ENCODE measurements around the gene TSSK6. TPM values are rescaled to one million over a fixed set of nuclear protein-coding genes. Genes with fewer than 3 reads are reported as not detected.

Gene TSSK6
- total and polyA plus RNA-seq, 8 donors = 0.69 to 2.5 (median 1.5) TPM

- no peak for ATAC-seq
- no peak overlapping the region for H3K4me3 ChIP-seq
- 65 to 73% methylated on average over 4 of the region's 4 CpGs for WGBS, 2 donors
- H3K27ac ChIP-seq = no peak overlapping the region
- no peaks in the 10 kb centered on the region for H3K36me3 ChIP-seq
- TF ChIP-seq CTCF (IDR thresholded peaks at IDR 0.05) = no peak
- FAIRE-seq = no peak
- no peaks in the 10 kb centered on the region for H3K4me1 ChIP-seq
- no peaks in the 10 kb centered on the region for H3K27me3 ChIP-seq
- no peaks in the 10 kb centered on the region for H3K9me3 ChIP-seq
- DNase-seq = no peak
- intact Hi-C loops (cut with DNase I) = no loop called here
These were observed 44.6 kb upstream of the TSSK6 start for GRCh38 chr19:19559931-19560330.

- Histone ChIP-seq H3K4me3 (no peak overlapping the region), H3K27me3 (no peaks in the 10 kb centered on the region), H3K27ac (no peak overlapping the region), H3K36me3 (no peaks in the 10 kb centered on the region), H3K4me1 (no peaks in the 10 kb centered on the region), H3K9me3 (no peaks in the 10 kb centered on the region)
- ATAC-seq (no peak), DNase-seq (no peak), FAIRE-seq (no peak)
- no peak for TF ChIP-seq CTCF (IDR thresholded peaks at IDR 0.05)
- intact Hi-C loops (cut with DNase I) = no loop called here
- WGBS, 2 donors = 71 to 78% methylated on average over 16 of the region's 16 CpGs
These were observed 43.3 kb upstream of the TSSK6 start for GRCh38 chr19:19558636-19559035.

- no peak overlapping the region for H3K4me3 ChIP-seq
- H3K27ac ChIP-seq = no peak overlapping the region
- intact Hi-C loops (cut with DNase I) = no loop called here
- DNase-seq = no peak
- no peak for FAIRE-seq
- no peaks in the 10 kb centered on the region for H3K27me3 ChIP-seq
- ATAC-seq = no peak
- H3K9me3 ChIP-seq = no peaks in the 10 kb centered on the region
- TF ChIP-seq CTCF (IDR thresholded peaks at IDR 0.05) = no peak
- WGBS, 2 donors = 69 to 76% methylated on average over 15 of the region's 15 CpGs
- no peaks in the 10 kb centered on the region for H3K4me1 ChIP-seq
- H3K36me3 ChIP-seq = no peaks in the 10 kb centered on the region
These were observed 42.7 kb upstream of the TSSK6 start for GRCh38 chr19:19558055-19558454.

- no peaks in the 10 kb centered on the region for H3K9me3 ChIP-seq
- H3K36me3 ChIP-seq = no peaks in the 10 kb centered on the region
- H3K4me3 ChIP-seq = no peak overlapping the region
- FAIRE-seq = no peak
- peak; percentile 37 to 58 (median 55) for TF ChIP-seq CTCF (IDR thresholded peaks at IDR 0.05)
- peak in 3 of 4 donors; percentile 58 to 74 (median 62) for ATAC-seq
- intact Hi-C loops (cut with DNase I) = no loop called here
- H3K27me3 ChIP-seq = no peaks in the 10 kb centered on the region
- 53 to 65% methylated on average over 30 to 34 of the region's 34 CpGs for WGBS, 2 donors
- DNase-seq = peak in 1 of 6 donors; percentile 73
- H3K27ac ChIP-seq = no peak overlapping the region
- H3K4me1 ChIP-seq = no peaks in the 10 kb centered on the region
These were observed 39.0 kb upstream of the TSSK6 start for GRCh38 chr19:19554074-19555023.

- 74 to 82% methylated on average over 10 of the region's 10 CpGs for WGBS, 2 donors
- FAIRE-seq (no peak), DNase-seq (no peak), ATAC-seq (no peak)
- no peak overlapping the region for H3K27ac ChIP-seq
- H3K4me1 ChIP-seq = no peaks in the 10 kb centered on the region
- no peak for TF ChIP-seq CTCF (IDR thresholded peaks at IDR 0.05)
- no peak overlapping the region for H3K4me3 ChIP-seq
- no peaks in the 10 kb centered on the region for H3K36me3 ChIP-seq
- no peaks in the 10 kb centered on the region for H3K9me3 ChIP-seq
- intact Hi-C loops (cut with DNase I) = no loop called here
- H3K27me3 ChIP-seq = no peaks in the 10 kb centered on the region
These were observed 38.3 kb upstream of the TSSK6 start for GRCh38 chr19:19553670-19554069.

Data from pancreas (tissue), 10 donors.